Erythroblast (primary cell): ENCODE measurements around the gene THEM4.

ENCODE experiments used
- GATA1 ChIP-seq: IDR thresholded peaks from 2 replicates; pipeline ENCODE4 v1.6.1; 2011; ENCODE audit warnings: low read depth, mild to moderate bottlenecking, control low read depth, low read length, moderate library complexity
- POLR2A ChIP-seq: IDR thresholded peaks from 2 replicates; pipeline ENCODE4 v1.6.1; 2011; ENCODE audit warnings: mild to moderate bottlenecking, low read length

- TF ChIP-seq POLR2A (peak; percentile 52), GATA1 (no peak)
Measured at GRCh38 chr1:151905070-151905442, 4.3 kb downstream of the THEM4 start.
